Keratinocyte (primary cell): ENCODE results near the gene ATP9B. TPM values are rescaled to one million over a fixed set of nuclear protein-coding genes. Genes with fewer than 3 reads are reported as not detected.

ENCODE experiments used
- DNase-seq: peaks from one replicate; pipeline ENCODE4 v3.0.0-alpha.2; 2011; ENCODE audit warnings: low read depth, missing footprints, low spot score
- FAIRE-seq: peaks from 2 replicates; lab custom pipeline; 2011; peaks lifted over from hg19 to GRCh38; lab: Jason Lieb, UNC
- H2AFZ ChIP-seq: 2 replicates; pipeline ENCODE4 v1.6.0; 2012; ENCODE audit warnings: low read length, control low read depth, inconsistent platforms; ENCODE audit not compliant: control insufficient read depth
- H3K27ac ChIP-seq: 2 replicates; pipeline ENCODE4 v1.5.1; 2011; ENCODE audit warnings: low read length; ENCODE audit not compliant: control insufficient read depth, insufficient read depth
- H3K27me3 ChIP-seq: 3 replicates; pipeline ENCODE4 v1.6.0; 2011; ENCODE audit warnings: low read length; ENCODE audit not compliant: control insufficient read depth, insufficient read depth; ENCODE audit errors: extremely low read depth
- H3K36me3 ChIP-seq, 2 experiments: 2 replicates in 1 of 2; 3 replicates in 1 of 2; pipeline ENCODE4 v1.5.1; 2011; ENCODE audit warnings: low read length in 2 of 2, mild to moderate bottlenecking in 1 of 2; ENCODE audit not compliant: control insufficient read depth in 2 of 2, insufficient read depth in 2 of 2; ENCODE audit errors: extremely low read depth in 1 of 2
- H3K4me1 ChIP-seq: 3 replicates; pipeline ENCODE4 v1.5.1; 2011; ENCODE audit warnings: low read length; ENCODE audit not compliant: control insufficient read depth, insufficient read depth; ENCODE audit errors: extremely low read depth
- H3K4me2 ChIP-seq: 3 replicates; pipeline ENCODE4 v1.6.0; 2011; ENCODE audit warnings: low read depth, low read length; ENCODE audit not compliant: control insufficient read depth, insufficient read depth; ENCODE audit errors: extremely low read depth
- H3K4me3 ChIP-seq, 3 experiments: fragments of 200-600 bp in 1 of 3; sonication (generic) in 1 of 3; 2 replicates in 2 of 3; 3 replicates in 1 of 3; pipeline ENCODE4 v1.5.1; 2011 to 2016; ENCODE audit warnings: low read length in 3 of 3, mild to moderate bottlenecking in 3 of 3, control low read depth in 2 of 3, inconsistent platforms in 1 of 3, low read depth in 1 of 3, mixed read lengths in 1 of 3, mixed run types in 1 of 3, moderate library complexity in 1 of 3; ENCODE audit not compliant: control insufficient read depth in 2 of 3, insufficient read depth in 2 of 3; ENCODE audit errors: extremely low read depth in 1 of 3
- H3K79me2 ChIP-seq: 2 replicates; pipeline ENCODE4 v1.6.0; 2012; ENCODE audit warnings: low read length; ENCODE audit not compliant: control insufficient read depth, insufficient read depth
- H3K9ac ChIP-seq: 3 replicates; pipeline ENCODE4 v1.6.0; 2011; ENCODE audit warnings: low read length; ENCODE audit not compliant: control insufficient read depth, insufficient read depth; ENCODE audit errors: extremely low read depth
- H3K9me1 ChIP-seq: 3 replicates; pipeline ENCODE4 v1.6.0; 2011; ENCODE audit warnings: low read length; ENCODE audit not compliant: control insufficient read depth, insufficient read depth; ENCODE audit errors: extremely low read depth
- H3K9me3 ChIP-seq: 2 replicates; pipeline ENCODE4 v1.5.1; 2012; ENCODE audit warnings: low read depth, low read length; ENCODE audit not compliant: control insufficient read depth
- H4K20me1 ChIP-seq: 3 replicates; pipeline ENCODE4 v1.6.0; 2011; ENCODE audit warnings: low read length; ENCODE audit not compliant: control insufficient read depth, insufficient read depth; ENCODE audit errors: extremely low read depth
- CTCF ChIP-seq, 3 experiments: IDR thresholded peaks in 1 of 3; conservative IDR thresholded peaks in 1 of 3; optimal IDR thresholded peaks in 1 of 3; 2 replicates in 2 of 3; 3 replicates in 1 of 3; pipeline versions ENCODE3 to v1.5.1; 2011; ENCODE audit warnings: low read length in 3 of 3, mild to moderate bottlenecking in 3 of 3, moderate library complexity in 2 of 3, control low read depth in 1 of 3, inconsistent platforms in 1 of 3; ENCODE audit not compliant: insufficient read depth in 2 of 3; ENCODE audit errors: extremely low read depth in 1 of 3
- EZH2 ChIP-seq: IDR thresholded peaks from one replicate; pipeline ENCODE4 v1.6.1; 2012; ENCODE audit warnings: inconsistent platforms, mild to moderate bottlenecking, low read length, moderate library complexity
- dilution Hi-C: fragments of 300-500 bp; cut with MboI; formaldehyde crosslinking; loops from one replicate; pipeline ENCODE4 v1.7.0; 2020; ENCODE audit warnings: low sequenced_read_pairs; ENCODE audit not compliant: extremely low pct_ligation_motif_present
- polyA plus RNA-seq, 5 experiments: library from polyadenylated mRNA; depleted of rRNA in 3 of 5; stranded (reverse) in 3 of 5; stranded (forward) in 1 of 5; unstranded in 1 of 5; fragments of >200 nt; gene quantifications; 1 replicate in 1 of 5; 2 replicates in 3 of 5; 3 replicates in 1 of 5; pipeline versions ENCODE4 v1.2.1 to v1.2.3, GENCODE V29; 2011 to 2012; ENCODE audit warnings: missing spikeins in 2 of 5, low read depth in 1 of 5, low replicate concordance in 1 of 5

Gene ATP9B
- polyA plus RNA-seq, 1 donor (not counting 4 experiments of a cell fraction or from before 2014, with no cell fraction given) = 16.1 TPM

GRCh38 chr18:79367480-79367879, 298.3 kb downstream of the ATP9B start:
- no peaks in the 10 kb centered on the region for H3K9me1 ChIP-seq
- no peak overlapping the region for H3K4me2 ChIP-seq
- H3K27ac ChIP-seq = no peak overlapping the region
- no peaks in the 10 kb centered on the region for H3K79me2 ChIP-seq
- H3K36me3 ChIP-seq = no peaks in the 10 kb centered on the region
- H4K20me1 ChIP-seq = no peaks in the 10 kb centered on the region
- no peak overlapping the region for H3K4me3 ChIP-seq
- FAIRE-seq (no peak), DNase-seq (no peak)
- dilution Hi-C loops = no loop called here
- no peaks in the 10 kb centered on the region for H3K9me3 ChIP-seq
- no peaks in the 10 kb centered on the region for H3K4me1 ChIP-seq
- TF ChIP-seq EZH2 (no peak), CTCF (optimal IDR thresholded peaks at IDR 0.05 in 1 of 3, IDR thresholded peaks at IDR 0.05 in 1 of 3, conservative IDR thresholded peaks at IDR 0.05 in 1 of 3; ENCODE audit: extremely low read depth in 1 of 3, insufficient read depth in 2 of 3, low read length in 3 of 3) (no peak)
- no peak overlapping the region for H2AFZ ChIP-seq
- H3K9ac ChIP-seq = no peak overlapping the region
- H3K27me3 ChIP-seq = no peaks in the 10 kb centered on the region

- Histone ChIP-seq H3K9me1 (no peaks in the 10 kb centered on the region), H3K36me3 (no peaks in the 10 kb centered on the region), H3K9me3 (no peaks in the 10 kb centered on the region), H3K9ac (no peak overlapping the region), H3K79me2 (no peaks in the 10 kb centered on the region), H3K27me3 (no peaks in the 10 kb centered on the region), H3K27ac (no peak overlapping the region), H3K4me1 (no peaks in the 10 kb centered on the region), H3K4me2 (no peak overlapping the region), H4K20me1 (no peaks in the 10 kb centered on the region), H3K4me3 (no peak overlapping the region), H2AFZ (no peak overlapping the region)
- DNase-seq = no peak
- dilution Hi-C loops = no loop called here
- FAIRE-seq = no peak
- TF ChIP-seq EZH2 (no peak), CTCF (optimal IDR thresholded peaks at IDR 0.05 in 1 of 3, IDR thresholded peaks at IDR 0.05 in 1 of 3, conservative IDR thresholded peaks at IDR 0.05 in 1 of 3; ENCODE audit: extremely low read depth in 1 of 3, insufficient read depth in 2 of 3, low read length in 3 of 3) (no peak)
These were observed 298.8 kb downstream of the ATP9B start for GRCh38 chr18:79367989-79368388.
